Heart left ventricle (tissue), 13 donors: ENCODE results near the gene PFN2.

Source experiments
- CTCF ChIP-seq, 12 donors: fragments of 200-600 bp; sonication (generic) in 4 of 12; IDR thresholded peaks; one replicate each; pipeline versions ENCODE4 v1.5.0 to v1.8.0; 2018 to 2022; ENCODE audit warnings: antibody characterized with exemption in 12 of 12, mild to moderate bottlenecking in 5 of 12
- POLR2A ChIP-seq, 2 donors: fragments of 450-650 bp; IDR thresholded peaks; one replicate each; pipeline ENCODE4 v1.6.1; 2017; ENCODE audit warnings: antibody characterized with exemption in 2 of 2, mild to moderate bottlenecking in 2 of 2, moderate library complexity in 2 of 2
- donor health status: ischemic (EF 13 %, LVEDD 7.1; RV severe dilation, severe dysfunction).
- donor health status: DM: no; HTN: yes; CAD: no.
- donor health status: DM: no; HTN: no; CAD: no.
- donor health status: ischemic (EF 25% LVEDD 6.9; RV normal size, moderate dysfunction).
- donor health status: ischemic (EF 25% LVEDD 5.7; RV mildly dilated, moderate dysfunction).
- donor health status: ischemic (EF 35%, LVEDD 5.7; RV mildly dilated, moderate dysfunction).
- donor health status: nonischemic (EF 11% LVEDD 7.7; RV severe dilation, severe dysfunction).
- donor health status: DM: yes; HTN: yes; CAD: no.
- donor health status: PGD.
- donor health status: ischemic (EF 29% LVEDD 5.4; RV normal size, mild dysfunction).
- donor health status: nonischemic (EF 23%, LVEDD 6.1; RV moderate dilation, normal function).

DNA sequence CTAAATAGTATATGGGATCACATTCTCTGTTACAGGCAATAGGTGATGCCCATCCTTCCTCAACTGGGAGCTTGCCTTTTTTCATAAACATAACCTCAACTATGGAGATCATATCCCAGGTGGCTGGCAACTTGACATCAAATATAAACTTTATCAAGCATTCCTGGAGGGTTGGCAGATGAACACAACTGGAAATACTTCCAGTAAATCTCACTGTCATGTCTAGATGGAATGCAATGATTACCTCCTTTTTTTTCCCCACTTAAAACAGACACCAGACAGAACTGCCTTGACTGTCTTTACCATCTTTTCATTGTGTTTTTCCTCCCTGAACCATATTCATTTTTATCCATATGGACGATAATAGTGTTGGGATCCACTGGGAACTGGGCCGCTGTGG, 43.1 kb upstream of the PFN2 start:
- no peak for TF ChIP-seq CTCF (IDR thresholded peaks at IDR 0.05)
- no peak for TF ChIP-seq POLR2A (IDR thresholded peaks at IDR 0.05)
